ENCODE results near the gene PAX3.

PAX3 gene

DNA sequence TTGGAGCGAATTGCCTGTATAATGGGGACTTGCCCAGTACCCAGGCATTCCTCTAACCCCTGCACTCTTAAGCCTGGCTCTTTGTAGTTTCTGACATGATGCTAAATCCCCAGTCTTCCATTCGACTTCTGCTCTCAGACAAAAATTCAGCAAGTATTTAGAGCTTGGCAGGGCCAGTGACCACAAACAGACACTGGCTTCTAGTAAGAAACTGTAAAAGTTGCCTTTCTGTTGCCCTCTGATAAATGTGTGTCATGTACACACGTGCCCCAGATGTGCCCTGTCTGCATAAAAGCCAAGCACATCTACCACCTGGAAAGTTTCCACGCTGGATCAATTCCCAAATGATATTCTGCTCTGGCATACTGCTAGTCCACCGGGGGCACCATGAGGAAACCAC, 18.0 kb downstream of the PAX3 start:
- H3K27me3 ChIP-seq (ENCODE audit: low read depth, low read length): peaks cover 9% of the 10 kb centered on the region
- no peak overlapping the region for H3K27ac ChIP-seq (ENCODE audit: low read length)
- H3K79me2 ChIP-seq (ENCODE audit: low read length): no peaks in the 10 kb centered on the region
- H2AFZ ChIP-seq (ENCODE audit: low read depth, low read length): no peak overlapping the region
- H3K9ac ChIP-seq (ENCODE audit: low read length): no peak overlapping the region
- no peaks in the 10 kb centered on the region for H3K9me3 ChIP-seq (ENCODE audit: insufficient read depth, low read length)
- no peak overlapping the region for H3K4me3 ChIP-seq (ENCODE audit: low read length)
- H3K36me3 ChIP-seq (replicated peaks; ENCODE audit: low read depth, low read length): no peaks in the 10 kb centered on the region
- H3K4me2 ChIP-seq (ENCODE audit: low read length): no peak overlapping the region
- no peaks in the 10 kb centered on the region for H4K20me1 ChIP-seq (ENCODE audit: insufficient read depth, low read length)
- H3K4me1 ChIP-seq (ENCODE audit: low read length): peaks cover 6% of the 10 kb centered on the region
- TF ChIP-seq, protein P1, sequence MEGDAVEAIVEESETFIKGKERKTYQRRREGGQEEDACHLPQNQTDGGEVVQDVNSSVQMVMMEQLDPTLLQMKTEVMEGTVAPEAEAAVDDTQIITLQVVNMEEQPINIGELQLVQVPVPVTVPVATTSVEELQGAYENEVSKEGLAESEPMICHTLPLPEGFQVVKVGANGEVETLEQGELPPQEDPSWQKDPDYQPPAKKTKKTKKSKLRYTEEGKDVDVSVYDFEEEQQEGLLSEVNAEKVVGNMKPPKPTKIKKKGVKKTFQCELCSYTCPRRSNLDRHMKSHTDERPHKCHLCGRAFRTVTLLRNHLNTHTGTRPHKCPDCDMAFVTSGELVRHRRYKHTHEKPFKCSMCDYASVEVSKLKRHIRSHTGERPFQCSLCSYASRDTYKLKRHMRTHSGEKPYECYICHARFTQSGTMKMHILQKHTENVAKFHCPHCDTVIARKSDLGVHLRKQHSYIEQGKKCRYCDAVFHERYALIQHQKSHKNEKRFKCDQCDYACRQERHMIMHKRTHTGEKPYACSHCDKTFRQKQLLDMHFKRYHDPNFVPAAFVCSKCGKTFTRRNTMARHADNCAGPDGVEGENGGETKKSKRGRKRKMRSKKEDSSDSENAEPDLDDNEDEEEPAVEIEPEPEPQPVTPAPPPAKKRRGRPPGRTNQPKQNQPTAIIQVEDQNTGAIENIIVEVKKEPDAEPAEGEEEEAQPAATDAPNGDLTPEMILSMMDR (IDR thresholded peaks at IDR 0.05; ENCODE audit: low read depth, low read length): no peak
- TF ChIP-seq EZH2phosphoT487 (IDR thresholded peaks at IDR 0.05; ENCODE audit: low read depth): no peak

DNA sequence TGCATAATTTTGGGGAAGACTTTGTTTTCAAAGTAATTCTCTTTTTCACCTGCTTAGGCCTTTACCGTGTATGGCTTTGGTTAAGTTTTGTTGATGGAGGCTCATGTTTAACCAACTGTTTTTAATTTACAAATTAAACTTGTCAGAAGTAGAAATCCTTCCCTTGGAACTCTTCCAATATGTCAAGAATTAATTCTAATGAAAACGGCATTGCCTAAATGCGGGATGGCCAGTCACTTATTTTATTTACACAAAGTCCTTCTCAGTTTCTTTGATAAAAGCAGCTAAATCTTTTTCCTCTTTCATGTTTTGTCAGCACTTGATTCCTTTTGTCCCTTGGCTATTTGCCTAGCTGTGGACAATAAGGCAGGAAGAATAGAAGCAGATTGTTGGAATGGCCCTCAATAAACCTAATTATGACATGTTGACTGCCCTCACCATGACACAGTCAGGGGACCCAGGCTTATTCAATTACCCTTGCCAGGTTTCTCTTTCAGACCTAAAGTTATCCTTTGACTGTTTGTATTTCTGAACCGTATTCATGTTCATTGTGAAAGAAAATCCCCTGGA, 26.3 kb downstream of the PAX3 start:
- no peak overlapping the region for H2AFZ ChIP-seq (ENCODE audit: low read depth, low read length)
- no peaks in the 10 kb centered on the region for H3K36me3 ChIP-seq (replicated peaks; ENCODE audit: low read depth, low read length)
- H3K4me1 ChIP-seq (ENCODE audit: low read length): no peaks in the 10 kb centered on the region
- H4K20me1 ChIP-seq (ENCODE audit: insufficient read depth, low read length): no peaks in the 10 kb centered on the region
- no peaks in the 10 kb centered on the region for H3K9me3 ChIP-seq (ENCODE audit: insufficient read depth, low read length)
- TF ChIP-seq EZH2phosphoT487 (IDR thresholded peaks at IDR 0.05; ENCODE audit: low read depth): no peak
- TF ChIP-seq, protein P1 (IDR thresholded peaks at IDR 0.05; ENCODE audit: low read depth, low read length): no peak
- H3K9ac ChIP-seq (ENCODE audit: low read length): no peak overlapping the region
- peaks cover 8% of the 10 kb centered on the region; the same call in 1 of the 2 replicates for H3K27me3 ChIP-seq (ENCODE audit: low read depth, low read length)
- no peak overlapping the region for H3K4me3 ChIP-seq (ENCODE audit: low read length)
- no peak overlapping the region for H3K4me2 ChIP-seq (ENCODE audit: low read length)
- H3K27ac ChIP-seq (ENCODE audit: low read length): no peak overlapping the region
- no peaks in the 10 kb centered on the region for H3K79me2 ChIP-seq (ENCODE audit: low read length)

DNA sequence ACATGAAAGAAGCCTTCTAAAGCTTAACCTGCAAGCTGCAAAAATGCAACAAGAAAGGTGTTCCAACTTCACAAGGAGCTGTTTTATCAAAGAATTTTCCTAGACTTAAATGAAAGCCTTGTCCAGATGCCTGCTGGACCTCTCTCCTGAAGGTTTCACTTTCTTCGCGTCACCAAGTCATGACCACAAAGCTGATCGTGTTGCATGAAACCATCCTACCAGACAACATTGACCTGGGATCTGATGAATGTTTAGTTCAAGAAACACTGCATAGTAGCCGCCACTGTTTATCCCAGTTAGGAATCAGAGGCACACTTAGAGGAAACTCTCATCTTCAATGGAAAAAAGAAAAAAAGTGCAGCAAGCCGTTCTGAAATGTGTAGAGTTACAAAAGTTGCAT, 26.9 kb downstream of the PAX3 start:
- no peaks in the 10 kb centered on the region for H4K20me1 ChIP-seq (ENCODE audit: insufficient read depth, low read length)
- H2AFZ ChIP-seq (ENCODE audit: low read depth, low read length): no peak overlapping the region
- no peak overlapping the region for H3K27ac ChIP-seq (ENCODE audit: low read length)
- no peaks in the 10 kb centered on the region for H3K36me3 ChIP-seq (replicated peaks; ENCODE audit: low read depth, low read length)
- TF ChIP-seq, protein P1 (IDR thresholded peaks at IDR 0.05; ENCODE audit: low read depth, low read length): no peak
- TF ChIP-seq EZH2phosphoT487 (IDR thresholded peaks at IDR 0.05; ENCODE audit: low read depth): no peak
- H3K9ac ChIP-seq (ENCODE audit: low read length): no peak overlapping the region
- H3K4me3 ChIP-seq (ENCODE audit: low read length): no peak overlapping the region
- H3K79me2 ChIP-seq (ENCODE audit: low read length): no peaks in the 10 kb centered on the region
- peaks cover 8% of the 10 kb centered on the region; the same call in 1 of the 2 replicates for H3K27me3 ChIP-seq (ENCODE audit: low read depth, low read length)
- H3K4me2 ChIP-seq (ENCODE audit: low read length): no peak overlapping the region
- no peaks in the 10 kb centered on the region for H3K4me1 ChIP-seq (ENCODE audit: low read length)
- H3K9me3 ChIP-seq (ENCODE audit: insufficient read depth, low read length): no peaks in the 10 kb centered on the region

DNA sequence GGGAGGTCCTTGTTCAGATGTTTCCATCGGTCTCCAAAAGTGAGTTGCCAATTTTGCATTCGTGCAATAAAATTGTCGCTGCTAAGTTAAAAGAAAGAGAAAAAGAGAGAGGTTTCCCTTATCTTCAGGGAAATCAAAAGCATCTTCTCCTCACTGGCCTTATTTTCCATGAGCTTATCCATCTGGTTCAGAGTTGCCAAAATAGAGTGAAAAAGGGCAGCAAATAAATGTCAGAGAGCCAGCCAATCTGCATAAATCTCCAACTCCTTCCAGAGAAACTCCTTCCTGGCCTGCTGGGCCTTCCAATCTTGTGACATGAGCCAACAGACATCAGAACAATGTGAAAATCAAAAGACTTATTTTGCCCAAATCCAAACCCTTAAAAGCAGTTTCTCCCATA, 28.4 kb downstream of the PAX3 start:
- Histone ChIP-seq H3K36me3 (replicated peaks; ENCODE audit: low read depth, low read length) (no peaks in the 10 kb centered on the region), H3K27ac (ENCODE audit: low read length) (no peak overlapping the region), H3K9me3 (ENCODE audit: insufficient read depth, low read length) (no peaks in the 10 kb centered on the region), H4K20me1 (ENCODE audit: insufficient read depth, low read length) (no peaks in the 10 kb centered on the region), H3K9ac (ENCODE audit: low read length) (no peak overlapping the region), H3K27me3 (ENCODE audit: low read depth, low read length) (peaks cover 8% of the 10 kb centered on the region; the same call in 1 of the 2 replicates), H3K79me2 (ENCODE audit: low read length) (no peaks in the 10 kb centered on the region), H2AFZ (ENCODE audit: low read depth, low read length) (no peak overlapping the region), H3K4me2 (ENCODE audit: low read length) (no peak overlapping the region), H3K4me3 (ENCODE audit: low read length) (no peak overlapping the region), H3K4me1 (ENCODE audit: low read length) (no peaks in the 10 kb centered on the region)
- TF ChIP-seq, protein P1 (IDR thresholded peaks at IDR 0.05; ENCODE audit: low read depth, low read length): no peak
- no peak for TF ChIP-seq EZH2phosphoT487 (IDR thresholded peaks at IDR 0.05; ENCODE audit: low read depth)

Data from OCI-LY3 (cell line).